ENCODE results near the gene SYNE2.

SYNE2 gene

DNA sequence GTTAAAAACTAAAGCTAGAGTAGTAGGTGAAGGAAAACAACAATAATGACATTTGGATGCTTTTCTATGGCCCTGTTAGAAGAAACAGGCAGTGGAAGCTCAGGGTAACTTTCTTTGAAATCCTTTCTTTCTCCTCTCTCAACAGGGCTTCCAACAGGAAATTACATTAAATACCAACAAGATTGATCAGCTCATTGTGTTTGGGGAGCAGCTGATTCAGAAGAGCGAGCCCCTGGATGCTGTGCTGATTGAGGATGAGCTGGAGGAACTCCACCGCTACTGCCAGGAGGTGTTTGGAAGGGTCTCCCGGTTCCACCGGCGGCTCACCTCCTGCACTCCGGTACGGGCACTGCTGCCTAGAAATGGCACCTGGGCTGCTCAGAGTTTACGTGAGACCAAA, 359.9 kb downstream of the SYNE2 start:
- no peak for DNase-seq (ENCODE audit: low read depth in 4 of 4, low spot score in 1 of 4)

DNA sequence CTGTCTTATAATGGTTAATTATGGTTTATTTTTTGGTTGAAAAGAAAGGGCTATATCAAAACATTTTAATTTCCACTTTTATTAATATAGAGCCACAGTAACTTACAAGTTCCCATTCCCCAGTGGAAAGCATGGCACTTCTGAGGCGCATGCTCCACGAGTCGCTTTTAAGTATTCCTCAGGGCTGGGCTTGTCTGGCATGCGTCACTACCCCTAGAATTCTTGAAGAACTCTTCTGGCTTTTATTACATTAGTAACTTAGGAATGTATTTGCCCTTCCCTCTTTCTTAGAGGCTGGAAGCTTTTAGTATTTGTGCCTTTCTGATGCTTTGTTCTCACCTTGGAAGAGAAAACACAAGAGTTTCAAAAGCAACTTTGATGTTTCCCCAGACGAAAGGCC, 360.3 kb downstream of the SYNE2 start:
- DNase-seq (ENCODE audit: low read depth in 4 of 4, low spot score in 1 of 4), result no peak

DNA sequence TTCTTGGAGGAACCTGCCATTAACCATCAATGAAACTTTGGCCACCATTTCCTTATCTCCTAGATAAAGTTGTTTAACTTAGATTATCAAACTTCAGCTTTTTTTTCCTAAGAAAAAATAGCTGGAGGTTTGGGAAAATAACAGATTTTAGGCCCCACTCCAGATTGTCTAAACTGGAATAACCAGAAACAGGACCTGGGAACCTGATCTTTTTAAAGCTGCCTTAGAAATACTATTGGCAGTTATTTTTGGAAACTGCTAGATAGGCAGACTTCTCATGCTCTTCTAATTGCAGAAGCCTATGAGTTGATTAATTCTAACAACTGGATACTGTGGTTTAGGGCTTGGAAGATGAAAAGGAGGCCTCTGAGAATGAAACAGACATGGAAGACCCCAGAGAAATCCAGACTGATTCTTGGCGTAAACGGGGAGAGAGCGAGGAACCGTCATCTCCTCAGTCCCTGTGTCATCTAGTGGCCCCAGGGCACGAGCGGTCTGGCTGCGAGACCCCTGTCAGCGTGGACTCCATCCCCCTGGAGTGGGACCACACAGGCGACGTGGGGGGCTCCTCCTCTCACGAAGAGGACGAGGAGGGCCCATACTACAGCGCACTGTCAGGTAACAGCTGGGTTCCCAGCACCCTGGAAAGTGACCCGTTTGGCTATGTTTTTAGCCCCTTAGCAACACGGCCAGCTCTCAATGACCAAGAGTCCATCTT, 361.2 kb downstream of the SYNE2 start:
- DNase-seq (ENCODE audit: low read depth in 4 of 4, low spot score in 1 of 4), result no peak

DNA sequence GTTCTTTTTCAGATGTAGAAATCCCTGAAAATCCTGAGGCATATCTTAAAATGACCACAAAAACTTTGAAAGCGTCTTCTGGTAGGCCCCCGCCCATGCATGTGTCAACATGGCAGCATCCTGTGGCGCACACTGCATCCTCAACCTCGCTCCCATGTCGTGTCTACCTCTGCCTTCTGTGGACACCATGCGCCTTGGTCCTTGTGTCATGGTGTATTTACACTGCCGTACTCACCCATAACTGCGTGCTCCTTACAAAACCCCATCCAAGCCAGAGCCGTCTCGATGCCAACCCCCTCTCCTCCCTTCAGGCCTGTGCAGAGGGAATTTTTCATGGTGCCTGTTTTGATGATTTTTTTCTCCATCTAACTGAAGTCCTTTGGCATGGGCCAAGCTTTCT, 362.5 kb downstream of the SYNE2 start:
- DNase-seq (ENCODE audit: low read depth in 4 of 4, low spot score in 1 of 4), result no peak

DNA sequence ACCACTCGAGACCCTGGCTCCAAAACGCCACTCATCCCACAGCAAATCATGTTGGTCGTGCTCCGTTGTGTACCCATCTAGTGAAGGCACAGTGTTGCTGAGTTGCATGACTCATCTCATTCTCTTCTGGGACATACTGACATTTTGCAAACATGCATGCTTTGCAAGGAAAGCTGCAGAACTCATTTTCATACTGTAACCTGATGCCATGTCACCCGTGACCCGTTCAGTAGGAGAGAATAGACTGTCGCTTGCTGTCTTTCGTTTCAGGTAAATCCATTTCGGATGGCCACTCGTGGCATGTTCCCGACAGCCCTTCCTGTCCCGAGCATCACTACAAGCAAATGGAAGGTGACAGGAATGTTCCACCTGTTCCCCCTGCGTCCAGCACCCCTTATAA, 363.2 kb downstream of the SYNE2 start:
- no peak for DNase-seq (ENCODE audit: low read depth in 4 of 4, low spot score in 1 of 4)

DNA sequence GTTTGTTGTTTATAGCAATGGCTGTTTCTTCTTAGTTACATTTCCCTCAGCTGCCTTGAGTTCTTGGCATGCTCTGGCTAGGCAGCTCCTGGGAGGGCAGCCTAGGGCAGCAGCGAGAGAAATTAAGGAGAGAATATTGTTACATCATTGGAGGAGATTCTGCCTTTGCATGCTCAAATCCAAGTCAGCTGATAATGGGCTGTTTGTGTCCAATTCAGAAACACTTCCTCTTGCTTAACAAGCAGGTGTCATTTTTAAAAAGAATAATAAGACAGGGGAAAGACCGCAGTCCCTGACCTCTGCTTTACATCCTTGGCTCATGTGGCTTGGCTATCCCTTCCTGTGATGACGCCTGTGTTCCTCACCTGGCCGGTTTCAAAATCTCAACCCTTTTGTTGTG, 364.5 kb downstream of the SYNE2 start:
- no peak for DNase-seq (ENCODE audit: low read depth in 4 of 4, low spot score in 1 of 4)

DNA sequence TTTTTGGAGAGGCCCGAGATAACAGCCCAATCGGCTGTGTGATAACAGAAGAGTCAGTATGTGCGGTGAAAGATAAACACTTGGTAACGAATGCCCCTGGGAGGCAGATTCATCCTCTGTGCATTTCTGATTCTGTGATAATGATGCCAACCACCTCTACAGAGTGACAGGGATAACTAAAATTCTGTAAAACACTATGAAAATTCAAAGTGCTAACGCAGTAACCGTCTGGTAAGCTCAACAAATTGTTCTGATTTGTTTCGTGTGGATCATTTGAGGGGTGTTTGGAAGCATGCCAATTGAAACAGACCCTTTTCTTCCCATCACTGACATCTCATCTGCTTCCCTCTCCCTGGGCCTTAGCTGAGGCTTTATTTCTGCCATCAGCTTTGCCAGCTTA, 365.0 kb downstream of the SYNE2 start:
- DNase-seq (ENCODE audit: low read depth in 4 of 4, low spot score in 1 of 4), result no peak

DNA sequence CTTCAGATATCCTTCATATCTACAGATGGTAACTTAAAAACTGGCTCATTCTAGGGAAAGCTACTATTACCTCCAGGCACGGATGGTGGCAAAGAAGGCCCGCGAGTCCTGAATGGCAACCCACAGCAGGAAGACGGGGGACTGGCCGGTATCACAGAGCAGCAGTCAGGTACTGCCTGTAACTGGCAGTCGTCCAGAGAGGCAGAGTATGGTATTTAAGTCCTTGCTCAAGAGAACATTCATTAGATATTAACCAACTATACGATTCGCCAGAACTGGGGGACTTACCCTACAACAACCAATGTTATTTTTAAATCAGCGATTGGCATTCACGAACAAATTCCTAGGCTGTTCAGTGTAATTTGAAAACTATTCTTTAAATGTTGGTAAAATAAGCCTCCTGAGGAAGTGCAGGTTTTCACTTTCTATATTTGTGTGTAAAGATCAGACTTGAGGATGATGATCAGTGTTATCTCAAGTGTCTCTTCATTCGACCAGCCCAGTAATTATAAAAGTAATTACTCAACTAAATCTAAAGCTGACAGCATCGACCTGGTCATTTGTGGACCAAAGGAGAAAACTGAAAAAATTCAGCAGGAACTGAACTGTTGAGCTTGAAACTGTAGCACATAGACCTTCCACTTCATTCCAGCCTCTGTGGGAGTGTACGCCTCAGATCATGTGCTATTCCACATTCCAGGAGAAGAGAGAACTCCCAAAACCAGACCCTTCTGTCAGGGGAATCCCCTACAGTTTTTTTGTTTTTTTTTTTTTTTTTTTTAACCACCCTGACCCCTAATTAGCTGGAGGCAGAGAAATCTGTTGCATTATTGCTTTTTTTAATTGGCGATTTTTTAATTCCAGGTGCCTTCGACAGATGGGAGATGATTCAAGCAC, 365.8 kb downstream of the SYNE2 start:
- DNase-seq (ENCODE audit: low read depth in 4 of 4, low spot score in 1 of 4), result no peak

DNA sequence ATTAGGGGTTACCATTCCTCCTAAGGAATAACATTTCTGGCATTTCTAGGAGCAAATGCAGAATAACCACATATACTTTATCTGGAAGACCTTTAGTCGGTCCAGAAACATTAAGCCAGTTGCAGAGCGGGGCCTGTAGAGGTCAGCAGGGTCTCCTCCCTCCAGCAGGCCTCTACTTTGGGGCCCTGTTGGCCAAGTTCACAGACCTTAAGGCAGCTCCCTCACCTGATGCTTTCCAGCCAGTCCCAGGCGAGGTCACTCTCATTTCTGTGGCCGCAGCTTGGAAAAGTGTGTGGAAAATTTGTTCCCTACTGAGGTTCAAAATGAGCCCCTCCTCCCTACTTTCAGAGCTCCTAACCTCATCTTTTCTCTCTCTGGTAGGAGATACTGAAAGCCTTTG, 367.3 kb downstream of the SYNE2 start:
- DNase-seq (ENCODE audit: low read depth in 4 of 4, low spot score in 1 of 4), result no peak

DNA sequence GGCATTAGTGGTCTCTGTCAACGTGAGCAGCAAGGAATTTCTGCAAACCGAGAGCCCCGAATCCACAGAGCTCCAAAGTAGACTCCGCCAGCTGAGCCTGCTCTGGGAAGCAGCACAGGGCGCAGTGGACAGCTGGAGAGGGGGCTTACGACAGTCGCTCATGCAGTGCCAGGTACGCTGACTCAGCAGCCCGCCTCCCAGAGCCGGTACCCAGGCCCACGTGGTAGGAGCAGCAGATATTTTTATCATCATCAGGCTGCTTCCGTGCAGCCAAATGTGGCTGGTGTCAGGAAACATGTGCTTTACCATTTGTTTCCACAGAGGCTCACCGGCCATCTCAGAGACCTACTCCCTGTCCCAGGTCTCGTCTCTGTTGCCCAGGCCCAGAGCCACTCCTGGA, 367.7 kb downstream of the SYNE2 start:
- no peak for DNase-seq (ENCODE audit: low read depth in 4 of 4, low spot score in 1 of 4)

DNA sequence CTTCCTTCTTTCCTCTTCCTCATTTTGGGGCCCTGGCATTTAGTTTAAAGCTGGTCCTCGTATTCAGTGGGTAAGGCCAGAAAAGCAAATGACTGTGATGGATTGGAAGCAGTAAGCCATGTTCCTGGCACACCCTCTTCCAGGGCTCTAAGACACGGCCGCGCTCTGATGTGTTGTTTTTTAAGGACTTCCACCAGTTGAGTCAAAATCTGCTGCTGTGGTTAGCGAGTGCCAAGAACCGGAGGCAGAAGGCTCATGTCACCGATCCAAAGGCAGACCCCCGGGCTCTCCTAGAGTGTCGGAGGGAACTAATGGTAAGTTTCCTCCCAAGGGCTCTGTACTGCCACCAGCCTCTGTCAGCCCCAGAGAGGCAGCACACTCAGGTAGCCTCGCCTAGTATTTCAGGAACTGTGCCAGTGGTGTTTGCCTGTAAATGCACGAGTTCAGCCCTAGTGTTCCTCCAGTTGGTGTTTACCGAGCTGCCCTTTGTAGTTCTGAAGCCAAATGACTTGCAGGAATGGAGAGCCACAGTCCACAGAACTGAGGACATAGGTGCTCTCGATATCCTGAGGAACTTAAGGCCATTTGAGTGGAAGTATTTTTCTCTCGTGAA, 368.7 kb downstream of the SYNE2 start:
- DNase-seq (ENCODE audit: low read depth in 4 of 4, low spot score in 1 of 4), result no peak

DNA sequence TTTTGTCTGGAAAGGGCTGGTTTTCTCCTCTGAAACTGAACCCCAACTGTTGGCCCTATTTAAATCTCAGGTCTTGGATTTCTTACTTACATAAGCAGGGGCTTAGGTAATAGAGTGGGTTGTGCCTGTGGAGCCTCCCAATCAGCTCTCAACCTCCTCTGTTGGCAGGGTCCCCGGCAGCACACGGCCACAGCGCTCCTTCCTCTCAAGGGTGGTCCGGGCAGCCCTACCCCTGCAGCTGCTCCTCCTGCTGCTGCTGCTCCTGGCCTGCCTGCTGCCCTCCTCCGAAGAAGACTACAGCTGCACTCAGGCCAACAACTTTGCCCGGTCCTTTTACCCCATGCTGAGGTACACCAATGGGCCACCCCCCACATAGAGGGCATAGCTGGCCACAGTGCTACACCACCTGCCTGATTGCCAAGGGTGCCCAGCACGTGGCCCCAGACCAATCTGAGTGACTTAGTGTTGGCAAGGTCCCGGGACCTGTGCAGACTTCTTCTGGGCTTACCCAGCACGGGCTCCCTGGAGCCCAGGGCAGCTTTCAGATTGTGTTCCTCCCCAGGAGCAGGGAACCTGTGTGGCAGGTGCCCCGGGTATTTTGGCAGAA, 372.4 kb downstream of the SYNE2 start:
- DNase-seq (ENCODE audit: low read depth in 4 of 4, low spot score in 1 of 4), result no peak

DNA sequence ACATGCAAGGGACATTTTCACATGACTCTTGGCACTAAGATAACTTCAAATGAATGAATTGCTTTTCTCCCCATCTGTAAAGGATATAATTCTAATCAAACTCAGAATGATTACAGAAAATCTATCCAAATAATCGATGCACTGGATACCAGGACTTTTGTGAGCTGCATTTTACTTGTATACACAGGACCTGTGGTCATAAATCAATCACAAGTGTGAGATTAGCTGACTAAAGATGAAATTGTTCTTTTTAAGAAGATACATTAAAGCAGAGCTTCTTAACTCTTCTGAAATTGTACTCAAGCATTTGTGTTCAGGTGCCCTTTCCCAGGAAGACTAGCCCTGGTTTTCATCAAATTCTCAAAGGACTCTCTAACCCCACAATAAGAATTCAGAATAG, 375.1 kb downstream of the SYNE2 start:
- DNase-seq (ENCODE audit: low read depth in 4 of 4, low spot score in 1 of 4), result no peak

DNA sequence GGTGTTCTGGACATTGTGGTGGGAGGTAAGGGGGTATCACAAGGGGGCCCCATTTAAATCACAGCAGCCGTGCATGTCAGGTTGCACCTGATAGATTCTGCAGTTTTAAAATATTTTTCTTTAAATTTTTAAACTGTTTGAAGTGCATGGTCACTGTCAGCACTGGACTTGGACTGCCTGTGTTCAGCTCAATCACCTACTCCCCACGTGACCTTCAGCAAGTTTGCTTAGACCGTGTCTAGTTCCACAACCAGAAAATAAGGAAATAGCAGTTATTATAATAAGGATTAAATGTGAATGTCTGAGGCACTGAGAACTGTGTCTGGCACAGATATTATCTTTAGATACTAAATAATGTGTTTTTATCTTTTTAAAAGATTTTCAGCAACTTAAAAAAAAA, 376.7 kb downstream of the SYNE2 start:
- DNase-seq (ENCODE audit: low read depth in 4 of 4, low spot score in 1 of 4), result no peak

DNA sequence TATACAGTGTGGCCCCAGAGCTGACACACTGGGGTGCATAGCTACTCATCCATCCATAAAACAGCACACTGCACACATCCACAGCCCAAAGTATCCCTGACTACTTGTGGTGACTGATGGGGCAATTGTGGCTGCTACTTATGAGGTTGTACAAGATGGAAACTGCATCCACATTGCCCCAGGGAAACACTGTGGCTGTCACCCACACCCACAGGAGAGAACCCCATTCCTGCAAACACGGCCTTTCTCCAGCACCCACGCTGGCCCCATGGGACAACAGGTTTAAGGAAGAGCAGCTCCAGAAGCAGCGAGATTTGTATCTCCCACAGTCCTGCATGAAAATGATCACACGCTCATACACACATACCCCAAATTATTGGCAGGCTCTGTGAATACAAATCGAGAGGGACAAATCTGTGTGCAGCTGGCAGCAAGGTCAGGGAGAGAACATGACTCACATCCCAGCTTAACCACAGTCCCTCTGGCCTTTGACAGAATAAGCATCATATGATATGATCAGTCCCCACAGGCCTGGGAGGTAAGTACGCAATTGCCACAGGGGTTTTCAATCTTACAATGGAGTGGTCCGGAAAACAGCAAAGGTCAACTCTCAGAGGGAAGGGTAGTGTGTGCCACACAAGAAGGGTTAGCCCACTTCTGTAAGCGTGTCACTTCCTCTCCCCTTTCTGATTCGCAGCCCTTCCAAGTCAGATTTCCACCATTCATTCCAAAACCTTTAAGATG, 379.5 kb downstream of the SYNE2 start:
- DNase-seq (ENCODE audit: low read depth in 4 of 4, low spot score in 1 of 4), result no peak

DNA sequence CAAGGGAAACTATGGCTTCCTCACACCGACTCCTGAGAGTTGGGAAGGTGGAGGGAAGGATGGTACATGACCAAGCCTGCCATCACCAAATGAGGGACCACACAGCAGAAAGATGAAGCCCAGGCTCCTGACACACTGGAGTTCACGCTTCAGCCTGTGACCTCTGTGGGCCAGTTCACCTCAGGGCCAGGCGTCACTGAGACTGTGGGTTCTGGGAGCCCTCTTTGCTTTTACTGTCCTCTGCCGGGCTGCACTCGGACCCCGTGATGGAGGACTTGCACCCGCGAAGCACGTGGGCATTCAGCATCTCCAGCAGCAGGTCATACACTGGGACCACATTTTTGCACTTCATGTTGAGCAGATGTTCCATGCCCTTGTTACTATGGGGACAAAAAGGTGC, 380.1 kb downstream of the SYNE2 start:
- no peak for DNase-seq (ENCODE audit: low read depth in 4 of 4, low spot score in 1 of 4)

DNA sequence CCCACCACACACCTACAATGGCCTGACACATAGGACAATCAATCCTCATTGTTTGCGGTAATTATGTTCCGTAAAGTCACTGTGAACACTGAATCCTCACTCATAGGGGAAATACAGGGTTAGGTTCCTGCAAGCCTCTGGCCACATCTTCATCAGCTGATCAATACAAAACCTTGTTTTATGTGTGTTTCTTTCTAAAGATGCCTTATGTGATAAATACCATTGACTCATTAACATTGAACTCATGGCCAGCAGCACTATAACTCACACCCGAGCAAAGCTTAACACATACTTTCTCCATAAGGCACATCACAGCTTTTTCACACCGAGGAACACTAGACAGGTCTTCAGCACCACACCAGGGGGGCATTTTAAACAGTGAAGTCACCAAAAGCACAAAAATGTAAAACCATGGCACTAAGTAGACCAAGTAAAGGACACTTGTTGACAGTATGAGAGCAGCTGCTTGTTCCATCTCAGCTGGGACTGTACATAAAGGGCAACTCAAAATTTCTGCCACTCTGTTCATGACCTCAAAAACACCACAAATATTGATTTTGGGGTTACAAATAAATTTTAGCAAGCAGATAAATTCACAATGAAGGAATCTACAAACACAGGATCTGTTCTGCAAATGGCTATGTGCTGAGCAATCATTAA, 380.9 kb downstream of the SYNE2 start:
- no peak for DNase-seq (ENCODE audit: low read depth in 4 of 4, low spot score in 1 of 4)

DNA sequence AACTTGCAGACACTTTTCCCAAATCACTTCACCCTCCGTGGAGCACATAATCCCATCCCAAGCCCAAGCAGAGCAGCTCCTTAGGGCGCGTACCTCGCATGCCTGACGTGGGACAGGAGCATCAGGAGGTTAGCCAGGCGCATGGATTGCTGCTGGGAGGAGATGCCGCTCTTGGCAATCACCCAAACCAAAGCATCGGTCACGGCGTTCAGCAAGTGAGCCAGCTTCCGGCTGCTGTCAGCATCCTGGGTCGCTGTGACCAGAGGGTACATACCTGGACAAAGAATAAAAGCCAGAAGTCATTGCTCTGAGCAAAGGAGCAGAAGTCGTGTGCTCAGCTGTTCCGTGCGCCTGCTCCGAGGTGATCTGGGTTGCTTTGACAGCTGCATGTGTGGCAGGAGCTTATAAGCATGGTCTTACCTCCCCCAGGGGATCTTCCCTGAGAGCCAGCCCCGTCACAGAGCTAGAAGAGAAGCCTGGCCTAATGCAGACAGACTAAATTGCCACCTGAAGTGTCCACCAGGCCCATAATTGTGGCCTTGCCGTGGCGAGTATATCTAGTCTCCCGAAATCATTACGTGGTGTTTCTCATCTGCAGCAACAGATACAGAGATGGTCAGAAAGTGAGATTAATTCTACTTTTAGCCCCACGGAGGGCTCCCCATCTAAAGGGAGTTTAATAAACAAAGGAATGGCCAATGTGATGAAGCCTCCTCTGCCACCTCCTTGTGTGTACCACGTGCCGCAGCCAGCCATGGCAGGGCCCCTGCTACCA, 382.3 kb downstream of the SYNE2 start:
- no peak for DNase-seq (ENCODE audit: low read depth in 4 of 4, low spot score in 1 of 4)

DNA sequence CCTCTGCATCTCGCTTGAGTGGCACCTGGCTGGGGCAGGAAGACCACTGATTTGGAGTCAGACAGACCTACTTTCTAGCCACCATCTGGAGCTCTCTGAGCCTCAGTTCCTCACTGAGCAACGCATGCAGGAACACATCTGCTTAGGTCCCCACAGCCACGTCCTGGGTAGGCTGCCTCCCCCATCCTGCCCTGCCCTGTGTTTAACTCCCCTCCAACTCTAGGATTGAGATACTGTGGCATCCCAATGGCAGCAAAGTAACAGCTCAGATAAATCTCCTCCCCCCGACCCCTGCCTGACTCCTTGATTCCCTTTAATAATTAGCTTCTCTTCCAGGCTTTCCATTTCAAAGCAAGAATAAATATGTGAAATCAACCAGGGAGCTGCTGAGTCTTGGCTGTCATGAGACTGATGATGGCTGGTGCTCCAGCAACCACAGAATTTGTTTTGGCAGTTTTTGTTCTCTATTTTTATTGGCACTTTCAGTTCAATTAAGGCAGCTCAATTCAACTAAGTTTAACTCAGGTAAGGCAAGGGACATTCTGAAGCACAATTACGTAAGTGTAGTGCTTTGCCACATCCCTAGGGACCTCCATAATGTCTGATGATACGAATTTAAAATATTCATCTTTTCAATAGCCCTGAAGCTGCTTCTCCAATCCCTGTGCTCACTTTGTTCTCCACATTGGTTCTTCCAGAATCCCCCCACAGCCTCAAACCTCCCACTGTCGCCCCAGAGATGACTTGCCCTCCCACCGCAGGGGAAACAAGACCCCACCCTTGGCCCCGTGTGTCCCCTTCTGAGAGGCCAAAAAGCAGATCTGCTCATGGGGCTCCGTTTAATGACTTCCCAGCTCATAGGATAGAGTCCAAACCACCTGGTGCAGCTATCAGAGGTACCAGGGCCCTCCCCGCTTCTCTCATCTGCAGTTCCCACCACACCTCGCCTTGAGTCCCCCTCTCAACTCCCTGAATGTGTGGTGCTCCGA, 383.1 kb downstream of the SYNE2 start:
- no peak for DNase-seq (ENCODE audit: low read depth in 4 of 4, low spot score in 1 of 4)
